IMR-90 (cell line): ENCODE measurements around the gene SPOCK3. TPM values are rescaled to one million over a fixed set of nuclear protein-coding genes. Genes with fewer than 3 reads are reported as not detected.

ENCODE experiments used
- ATAC-seq: fragments of 200-7000 bp; cut with Tn5 transposase; 2 replicates; pipeline ENCODE4 v1.9.1; 2020; ENCODE audit warnings: low read depth, mild to moderate bottlenecking, moderate library complexity
- BruUV-seq: library from RNA; stranded (reverse); fragments of 400-500 nt; replicated peaks from 2 replicates; lab custom pipeline; 2021; lab: Mats Ljungman, UMichigan
- CTCF ChIA-PET: fragments of 300-600 bp; formaldehyde crosslinking; extraction: SDS; loops from one replicate; lab custom pipeline; 2021; ENCODE audit warnings: antibody characterized with exemption; lab: Yijun Ruan, JAX
- POLR2A ChIA-PET: fragments of 300-600 bp; sonication (Branson Sonifier 250); formaldehyde crosslinking; loops from one replicate; lab custom pipeline; 2022; ENCODE audit warnings: antibody characterized with exemption; ENCODE audit not compliant: unreplicated experiment; lab: Charles Lee
- DNase-seq: peaks from one replicate; pipeline ENCODE4 v3.0.0; 2013
- H2AFZ ChIP-seq: replicated peaks from 2 replicates; pipeline ENCODE3; 2013; ENCODE audit warnings: low read length, mild to moderate bottlenecking; ENCODE audit not compliant: poor library complexity
- H2AK5ac ChIP-seq: 2 replicates; pipeline ENCODE4 v1.6.1; 2013; ENCODE audit warnings: low read depth, low read length, inconsistent platforms
- H2AK9ac ChIP-seq: replicated peaks from 2 replicates; pipeline ENCODE3; 2013; ENCODE audit warnings: mild to moderate bottlenecking, low read depth, low read length, moderate library complexity; ENCODE audit not compliant: poor library complexity
- H2BK120ac ChIP-seq: 2 replicates; pipeline ENCODE4 v1.6.1; 2013; ENCODE audit warnings: low read depth, low read length, inconsistent platforms
- H2BK15ac ChIP-seq: 3 replicates; pipeline ENCODE4 v1.6.1; 2013; ENCODE audit warnings: low read depth, low read length, inconsistent platforms
- H2BK20ac ChIP-seq: 2 replicates; pipeline ENCODE4 v1.6.1; 2013; ENCODE audit warnings: low read depth, mild to moderate bottlenecking, inconsistent platforms, low read length, moderate library complexity
- H2BK5ac ChIP-seq: 2 replicates; pipeline ENCODE4 v1.6.1; 2013; ENCODE audit warnings: mild to moderate bottlenecking, low read depth, low read length, inconsistent platforms; ENCODE audit not compliant: poor library complexity, severe bottlenecking
- H3K14ac ChIP-seq: replicated peaks from 2 replicates; pipeline ENCODE4 v1.6.1; 2013; ENCODE audit warnings: low read depth, low read length, inconsistent platforms
- H3K18ac ChIP-seq: 2 replicates; pipeline ENCODE4 v1.6.1; 2013; ENCODE audit warnings: low read depth, low read length, control low read depth
- H3K23ac ChIP-seq: 2 replicates; pipeline ENCODE4 v1.6.1; 2013; ENCODE audit warnings: low read depth, low read length, inconsistent platforms
- H3K27ac ChIP-seq: 2 replicates; pipeline ENCODE4 v1.5.1; 2013; ENCODE audit warnings: mild to moderate bottlenecking, control low read depth, low read length; ENCODE audit not compliant: insufficient read depth
- H3K27me3 ChIP-seq: 2 replicates; pipeline ENCODE4 v1.6.1; 2013; ENCODE audit warnings: low read length; ENCODE audit not compliant: control insufficient read depth, insufficient read depth
- H3K36me3 ChIP-seq: 2 replicates; pipeline ENCODE4 v1.6.1; 2013; ENCODE audit warnings: low read length, mixed read lengths; ENCODE audit not compliant: control insufficient read depth, insufficient read depth
- H3K4ac ChIP-seq: 2 replicates; pipeline ENCODE4 v1.6.1; 2013; ENCODE audit warnings: low read depth, low read length, inconsistent platforms
- H3K4me1 ChIP-seq: 2 replicates; pipeline ENCODE4 v1.6.1; 2013; ENCODE audit warnings: low read length, mixed read lengths; ENCODE audit not compliant: control insufficient read depth, insufficient read depth
- H3K4me2 ChIP-seq: 2 replicates; pipeline ENCODE4 v1.6.1; 2013; ENCODE audit warnings: low read depth, mild to moderate bottlenecking, control low read depth, low read length, moderate library complexity
- H3K4me3 ChIP-seq: 2 replicates; pipeline ENCODE4 v1.5.1; 2013; ENCODE audit warnings: low read depth, mild to moderate bottlenecking, control low read depth, low read length, moderate library complexity; ENCODE audit not compliant: insufficient read depth
- H3K56ac ChIP-seq: 2 replicates; pipeline ENCODE4 v1.6.1; 2013; ENCODE audit warnings: low read length, inconsistent platforms; ENCODE audit not compliant: insufficient read depth; ENCODE audit errors: extremely low read depth
- H3K79me1 ChIP-seq, 2 experiments: 2 replicates each; pipeline ENCODE4 v1.6.1; 2013; ENCODE audit warnings: low read length in 2 of 2, inconsistent platforms in 1 of 2, low read depth in 1 of 2
- H3K9ac ChIP-seq: 2 replicates; pipeline ENCODE4 v1.6.1; 2013; ENCODE audit warnings: low read depth, low read length, control low read depth
- H3K9me1 ChIP-seq: 2 replicates; pipeline ENCODE4 v1.6.1; 2013; ENCODE audit warnings: low read length, inconsistent platforms; ENCODE audit not compliant: insufficient read depth
- H3K9me3 ChIP-seq: 2 replicates; pipeline ENCODE4 v1.6.1; 2013; ENCODE audit warnings: low read length; ENCODE audit not compliant: control insufficient read depth, insufficient read depth
- H4K20me1 ChIP-seq: 2 replicates; pipeline ENCODE4 v1.6.1; 2013; ENCODE audit warnings: low read length, inconsistent platforms; ENCODE audit not compliant: insufficient read depth
- H4K5ac ChIP-seq: 2 replicates; pipeline ENCODE4 v1.6.1; 2013; ENCODE audit warnings: mild to moderate bottlenecking, low read depth, low read length, control low read depth
- H4K8ac ChIP-seq, 2 experiments: 2 replicates each; pipeline ENCODE4 v1.6.1; 2013; ENCODE audit warnings: low read depth in 2 of 2, low read length in 2 of 2, control low read depth in 1 of 2, inconsistent platforms in 1 of 2
- H4K91ac ChIP-seq: 2 replicates; pipeline ENCODE4 v1.6.1; 2013; ENCODE audit warnings: low read depth, low read length, inconsistent platforms; ENCODE audit not compliant: insufficient read depth
- BHLHE40 ChIP-seq: fragments of 150-350 bp; IDR thresholded peaks from 2 replicates; pipeline ENCODE4 v1.6.1; 2016; ENCODE audit warnings: mild to moderate bottlenecking, low read depth, low read length
- FOS ChIP-seq: fragments of 150-350 bp; IDR thresholded peaks from 2 replicates; pipeline ENCODE4 v1.6.1; 2016; ENCODE audit warnings: low read depth, low read length
- WGBS, 2 experiments: methylation state at CpG; one replicate each; pipeline versions ENCODE4 v1.1.5 to v1.1.7; 2013; ENCODE audit warnings: missing lambda C conversion rate in 2 of 2; ENCODE audit not compliant: insufficient read length in 1 of 2; ENCODE audit errors: extremely low coverage in 2 of 2; 5-methylcytosine and 5-hydroxymethylcytosine counted together
- dilution Hi-C: fragments of 300-500 bp; cut with HindIII; formaldehyde crosslinking; loops from one replicate; pipeline ENCODE4 v1.14.3; 2018; ENCODE audit warnings: low sequenced_read_pairs; ENCODE audit not compliant: unreplicated experiment
- in situ Hi-C: fragments of 300-500 bp; cut with MboI; formaldehyde crosslinking; loops from 3 replicates; pipeline ENCODE4 v1.14.3; 2019; ENCODE audit warnings: low sequenced_read_pairs, inconsistent platforms, mixed read lengths
- intact Hi-C: fragments of 100-400 bp; cut with micrococcal nuclease; formaldehyde crosslinking; loops from 2 replicates; pipeline ENCODE4 v1.10.0; 2022
- polyA plus RNA-seq, 3 experiments: library from polyadenylated mRNA; depleted of rRNA; stranded (reverse); fragments of >200 nt; gene quantifications; 2 replicates each; pipeline ENCODE4 v1.2.3, GENCODE V29; 2012; ENCODE audit warnings: low replicate concordance in 1 of 3
- total RNA-seq: library from RNA; depleted of rRNA; stranded (reverse); fragments of >200 nt; gene quantifications from 2 replicates; pipeline ENCODE4 v1.2.3, GENCODE V29; 2012

SPOCK3 gene
- total and polyA plus RNA-seq, 2 of the 4 experiments (the other 2 are of a cell fraction) = not detected

GRCh38 chr4:167168611-167169010, 65.7 kb downstream of the SPOCK3 start:
- Histone ChIP-seq H3K18ac (no peak overlapping the region), H4K8ac (no peak overlapping the region), H3K9me1 (no peaks in the 10 kb centered on the region), H2AK5ac (no peak overlapping the region), H4K5ac (no peak overlapping the region), H3K27ac (no peak overlapping the region), H3K4ac (no peak overlapping the region), H2BK20ac (no peak overlapping the region), H2BK5ac (no peak overlapping the region), H2AK9ac (no peak overlapping the region), H3K14ac (no peak overlapping the region), H3K79me1 (no peaks in the 10 kb centered on the region), H4K91ac (no peak overlapping the region), H3K9me3 (peaks cover 8% of the 10 kb centered on the region; the same call in 1 of the 2 replicates), H2BK120ac (no peak overlapping the region), H3K4me3 (no peak overlapping the region), H3K23ac (no peak overlapping the region), H3K27me3 (no peaks in the 10 kb centered on the region), H3K4me1 (no peaks in the 10 kb centered on the region), H3K56ac (no peak overlapping the region), H3K9ac (no peak overlapping the region), H3K36me3 (no peaks in the 10 kb centered on the region), H2AFZ (no peak overlapping the region), H3K4me2 (no peak overlapping the region), H2BK15ac (no peak overlapping the region), H4K20me1 (no peaks in the 10 kb centered on the region)
- TF ChIP-seq FOS (no peak), BHLHE40 (no peak)
- no peak for DNase-seq
- no TSS peak for BruUV-seq
- ATAC-seq = no peak
- ChIA-PET CTCF (no interaction called here), POLR2A (no interaction called here)
- dilution Hi-C loops (no loop called here), intact Hi-C loops (no loop called here), in situ Hi-C loops (no loop called here)
- WGBS, 2 experiments = 60% methylated on average over 1 of the region's 2 CpGs; no CpG with 5 or more reads in 1 of the 2 experiments
